ENCODE data around the gene CCT5.

The CCT5 gene

GRCh38 chr5:10303201-10303600 lies 53.1 kb downstream of the CCT5 start:
- no peak for TF ChIP-seq TOX (CRISPR knock-in tag; IDR thresholded peaks at IDR 0.05; ENCODE audit: borderline replicate concordance)
- TF ChIP-seq ZFP30 (CRISPR knock-in tag; IDR thresholded peaks at IDR 0.05), result no peak
- no peak for TF ChIP-seq TCF4 (CRISPR knock-in tag; IDR thresholded peaks at IDR 0.05; ENCODE audit: borderline replicate concordance)
- TF ChIP-seq CSRNP3 (CRISPR knock-in tag; IDR thresholded peaks at IDR 0.05), result no peak
- no peak for TF ChIP-seq ESRRG (CRISPR knock-in tag; IDR thresholded peaks at IDR 0.05)
- TF ChIP-seq CSDC2 (CRISPR knock-in tag; IDR thresholded peaks at IDR 0.05), result no peak
- TF ChIP-seq ZNF565 (CRISPR knock-in tag; conservative IDR thresholded peaks at IDR 0.05; ENCODE audit: low read depth), result no peak
- TF ChIP-seq POU6F1 (CRISPR knock-in tag; IDR thresholded peaks at IDR 0.05; ENCODE audit: borderline replicate concordance, low read depth), result no peak
- no peak for TF ChIP-seq ZNF8 (CRISPR knock-in tag; IDR thresholded peaks at IDR 0.05)
- TF ChIP-seq ZFP3 (CRISPR knock-in tag; IDR thresholded peaks at IDR 0.05), result no peak
- no peak for TF ChIP-seq TSHZ2 (CRISPR knock-in tag; IDR thresholded peaks at IDR 0.05)
- no peak for TF ChIP-seq ZC3H10 (CRISPR knock-in tag; IDR thresholded peaks at IDR 0.05)
- TF ChIP-seq BACH2 (CRISPR knock-in tag; IDR thresholded peaks at IDR 0.05; ENCODE audit: borderline replicate concordance), result no peak
- TF ChIP-seq ARNTL (CRISPR knock-in tag; IDR thresholded peaks at IDR 0.05; ENCODE audit: borderline replicate concordance, low read depth), result no peak
- no peak for TF ChIP-seq SNAI2 (CRISPR knock-in tag; IDR thresholded peaks at IDR 0.05)
- ATAC-seq, result no peak

- no peak for ATAC-seq
- no peak for TF ChIP-seq ZFP3 (CRISPR knock-in tag; IDR thresholded peaks at IDR 0.05)
Observed at GRCh38 chr5:10303699-10304170, 53.7 kb downstream of the CCT5 start.

GRCh38 chr5:10304932-10305331 lies 54.9 kb downstream of the CCT5 start:
- no peak for TF ChIP-seq PATZ1 (CRISPR knock-in tag; IDR thresholded peaks at IDR 0.05; ENCODE audit: borderline replicate concordance)
- no peak for ATAC-seq

- no peak for ATAC-seq
- TF ChIP-seq CREB5 (CRISPR knock-in tag; IDR thresholded peaks at IDR 0.05; ENCODE audit: low read depth), result no peak
- TF ChIP-seq ZC3H10 (CRISPR knock-in tag; IDR thresholded peaks at IDR 0.05), result no peak
- TF ChIP-seq SNAI2 (CRISPR knock-in tag; IDR thresholded peaks at IDR 0.05), result no peak
- TF ChIP-seq ZNF565 (CRISPR knock-in tag; conservative IDR thresholded peaks at IDR 0.05; ENCODE audit: low read depth), result no peak
- no peak for TF ChIP-seq ARNTL (CRISPR knock-in tag; IDR thresholded peaks at IDR 0.05; ENCODE audit: borderline replicate concordance, low read depth)
- no peak for TF ChIP-seq TCF4 (CRISPR knock-in tag; IDR thresholded peaks at IDR 0.05; ENCODE audit: borderline replicate concordance)
- no peak for TF ChIP-seq TOX (CRISPR knock-in tag; IDR thresholded peaks at IDR 0.05; ENCODE audit: borderline replicate concordance)
- no peak for TF ChIP-seq ZFP3 (CRISPR knock-in tag; IDR thresholded peaks at IDR 0.05)
- no peak for TF ChIP-seq POU6F1 (CRISPR knock-in tag; IDR thresholded peaks at IDR 0.05; ENCODE audit: borderline replicate concordance, low read depth)
- TF ChIP-seq ZFP30 (CRISPR knock-in tag; IDR thresholded peaks at IDR 0.05), result no peak
- TF ChIP-seq PATZ1 (CRISPR knock-in tag; IDR thresholded peaks at IDR 0.05; ENCODE audit: borderline replicate concordance), result no peak
- no peak for TF ChIP-seq ZNF8 (CRISPR knock-in tag; IDR thresholded peaks at IDR 0.05)
- TF ChIP-seq RARB (CRISPR knock-in tag; IDR thresholded peaks at IDR 0.05), result no peak
- no peak for TF ChIP-seq CSRNP3 (CRISPR knock-in tag; IDR thresholded peaks at IDR 0.05)
- no peak for TF ChIP-seq PPARA (CRISPR knock-in tag; IDR thresholded peaks at IDR 0.05; ENCODE audit: borderline replicate concordance)
Observed at GRCh38 chr5:10306114-10306513, 56.0 kb downstream of the CCT5 start.

Measured in SK-N-SH treated with all-trans-retinoic acid at 6 μM for 48 hours (cell line).